Activated naive CD4-positive, alpha-beta T cell treated with anti-CD3 and anti-CD28 coated beads, Interleukin-2, amount 50 U/mL, for 72 hours (primary cell): Measurements from ENCODE around the gene TBC1D22A. TPM values are rescaled to one million over a fixed set of nuclear protein-coding genes. Genes with fewer than 3 reads are reported as not detected.
A peak's percentile ranks its signal among the peaks of the same experiment; 100 is the strongest.

ENCODE experiments used
- ATAC-seq, 2 donors: fragments of 150-1000 bp; cut with Tn5 transposase; 2 replicates each; pipeline ENCODE4 v1.10.0; 2021; ENCODE audit warnings: mild to moderate bottlenecking in 2 of 2, moderate library complexity in 2 of 2
- DNase-seq, 2 donors: peaks; one replicate each; pipeline ENCODE4 v3.0.0; 2021 to 2022; ENCODE audit warnings: low spot score in 2 of 2
- H3K27ac Mint-ChIP-seq, 2 donors: one replicate each; pipeline ENCODE4 v1.8.0; 2022; ENCODE audit warnings: mild to moderate bottlenecking in 2 of 2, mixed read lengths in 2 of 2
- H3K36me3 Mint-ChIP-seq, 2 donors: one replicate each; pipeline ENCODE4 v1.8.0; 2022; ENCODE audit warnings: mixed read lengths in 2 of 2
- H3K9me3 Mint-ChIP-seq, 2 donors: one replicate each; pipeline ENCODE4 v1.8.0; 2022; ENCODE audit warnings: mixed read lengths in 2 of 2
- total RNA-seq, 2 donors: library from RNA; stranded (reverse); gene quantifications; one replicate each; pipeline ENCODE4 v1.2.3, GENCODE V29; 2022

TBC1D22A gene
- total RNA-seq, 2 donors from 2014 or later = 17.8 to 50.8 TPM

- Mint-ChIP-seq H3K27ac (peak overlapping the region in 1 of 2 donors; percentile 79), H3K9me3 (no peaks in the 10 kb centered on the region), H3K36me3 (no peaks in the 10 kb centered on the region)
- no peak for DNase-seq
- ATAC-seq = no peak
These were observed 250.3 kb downstream of the TBC1D22A start for GRCh38 chr22:47012589-47013370.

GRCh38 chr22:47013861-47014635, 251.6 kb downstream of the TBC1D22A start:
- no peak for DNase-seq
- ATAC-seq = no peak
- peak overlapping the region in 1 of 2 donors; percentile 22 for H3K27ac Mint-ChIP-seq
- peaks cover 0 to 5% of the 10 kb centered on the region in 2 donors for H3K9me3 Mint-ChIP-seq
- peaks cover 0 to 3% of the 10 kb centered on the region in 2 donors for H3K36me3 Mint-ChIP-seq

GRCh38 chr22:47014636-47015345, 252.3 kb downstream of the TBC1D22A start:
- Mint-ChIP-seq H3K36me3 (peaks cover 0 to 8% of the 10 kb centered on the region in 2 donors), H3K9me3 (peaks cover 0 to 12% of the 10 kb centered on the region in 2 donors), H3K27ac (no peak overlapping the region)
- ATAC-seq (no peak), DNase-seq (no peak)

GRCh38 chr22:47015589-47016178, 253.2 kb downstream of the TBC1D22A start:
- Mint-ChIP-seq H3K9me3 (peaks cover 0 to 19% of the 10 kb centered on the region in 2 donors), H3K27ac (no peak overlapping the region), H3K36me3 (peaks cover 0 to 8% of the 10 kb centered on the region in 2 donors)
- DNase-seq (no peak), ATAC-seq (no peak)

- peaks cover 0 to 11% of the 10 kb centered on the region in 2 donors for H3K36me3 Mint-ChIP-seq
- no peak for ATAC-seq
These were observed 254.2 kb downstream of the TBC1D22A start for GRCh38 chr22:47016631-47017030.

GRCh38 chr22:47017245-47017644, 254.8 kb downstream of the TBC1D22A start:
- Mint-ChIP-seq H3K9me3 (peaks cover 0 to 19% of the 10 kb centered on the region in 2 donors), H3K36me3 (peaks cover 0 to 17% of the 10 kb centered on the region in 2 donors), H3K27ac (no peak overlapping the region)

More at GRCh38 chr22:47016631-47017030, 254.2 kb downstream of the TBC1D22A start:
- DNase-seq = no peak
- Mint-ChIP-seq H3K9me3 (peaks cover 0 to 19% of the 10 kb centered on the region in 2 donors), H3K27ac (no peak overlapping the region)

GRCh38 chr22:47018010-47018910, 255.8 kb downstream of the TBC1D22A start:
- no peak overlapping the region for H3K27ac Mint-ChIP-seq
- ATAC-seq = no peak
- H3K36me3 Mint-ChIP-seq = peaks cover 0 to 22% of the 10 kb centered on the region in 2 donors
- no peak for DNase-seq
- H3K9me3 Mint-ChIP-seq = peaks cover 0 to 19% of the 10 kb centered on the region in 2 donors

More at GRCh38 chr22:47017245-47017644, 254.8 kb downstream of the TBC1D22A start:
- ATAC-seq = no peak
- DNase-seq = no peak

- Mint-ChIP-seq H3K9me3 (peaks cover 0 to 19% of the 10 kb centered on the region in 2 donors), H3K27ac (peak overlapping the region in 1 of 2 donors; percentile 21), H3K36me3 (peaks cover 0 to 24% of the 10 kb centered on the region in 2 donors)
- no peak for ATAC-seq
- no peak for DNase-seq
These were observed 256.8 kb downstream of the TBC1D22A start for GRCh38 chr22:47019012-47019790.

GRCh38 chr22:47020166-47020565, 257.7 kb downstream of the TBC1D22A start:
- peaks cover 0 to 19% of the 10 kb centered on the region in 2 donors for H3K9me3 Mint-ChIP-seq
- H3K36me3 Mint-ChIP-seq = peaks cover 0 to 24% of the 10 kb centered on the region in 2 donors
- no peak for DNase-seq
- peak overlapping the region in 1 of 2 donors; percentile 21 for H3K27ac Mint-ChIP-seq
- ATAC-seq = peak in 1 of 2 donors; percentile 21

- H3K9me3 Mint-ChIP-seq = peaks cover 0 to 19% of the 10 kb centered on the region in 2 donors
These were observed 259.1 kb downstream of the TBC1D22A start for GRCh38 chr22:47021371-47022074.

GRCh38 chr22:47022075-47022473, 259.6 kb downstream of the TBC1D22A start:
- ATAC-seq (peak; percentile 40 to 43), DNase-seq (no peak)
- H3K27ac Mint-ChIP-seq = peak overlapping the region; percentile 58 to 81
- peaks cover 0 to 19% of the 10 kb centered on the region in 2 donors for H3K9me3 Mint-ChIP-seq
- H3K36me3 Mint-ChIP-seq = peaks cover 0 to 24% of the 10 kb centered on the region in 2 donors

More at GRCh38 chr22:47021371-47022074, 259.1 kb downstream of the TBC1D22A start:
- no peak for DNase-seq
- peak overlapping the region; percentile 58 to 81 for H3K27ac Mint-ChIP-seq
- ATAC-seq = no peak
- peaks cover 0 to 24% of the 10 kb centered on the region in 2 donors for H3K36me3 Mint-ChIP-seq

GRCh38 chr22:47022475-47022874, 260.0 kb downstream of the TBC1D22A start:
- peaks cover 0 to 19% of the 10 kb centered on the region in 2 donors for H3K9me3 Mint-ChIP-seq
- no peak for DNase-seq
- peak overlapping the region; percentile 58 to 81 for H3K27ac Mint-ChIP-seq
- ATAC-seq = peak; percentile 78 to 85
- peaks cover 0 to 24% of the 10 kb centered on the region in 2 donors for H3K36me3 Mint-ChIP-seq

GRCh38 chr22:47023871-47024270, 261.4 kb downstream of the TBC1D22A start:
- Mint-ChIP-seq H3K27ac (no peak overlapping the region), H3K36me3 (peaks cover 0 to 23% of the 10 kb centered on the region in 2 donors), H3K9me3 (peaks cover 0 to 14% of the 10 kb centered on the region in 2 donors)
- ATAC-seq = no peak
- DNase-seq = no peak

GRCh38 chr22:47027766-47028165, 265.3 kb downstream of the TBC1D22A start:
- no peaks in the 10 kb centered on the region for H3K9me3 Mint-ChIP-seq
- no peak for DNase-seq
- no peak for ATAC-seq
- H3K27ac Mint-ChIP-seq = no peak overlapping the region
- H3K36me3 Mint-ChIP-seq = peaks cover 0 to 6% of the 10 kb centered on the region in 2 donors
